GM18858 (cell line): ENCODE measurements around the gene TOMM34.

Experiments
- ATAC-seq: cut with Tn5 transposase; IDR thresholded peaks from one replicate; pipeline ENCODE4 v1.9.1; 2021; ENCODE audit not compliant: unreplicated experiment

Gene TOMM34

GRCh38 chr20:44896583-44896982 lies 63.6 kb downstream of the TOMM34 start:
- ATAC-seq = no peak

- no peak for ATAC-seq
Measured at GRCh38 chr20:44894959-44895358, 65.2 kb downstream of the TOMM34 start.
